ENCODE measurements around the gene ACVR1. TPM values are rescaled to one million over a fixed set of nuclear protein-coding genes. Genes with fewer than 3 reads are reported as not detected.
A peak's percentile ranks its signal among the peaks of the same experiment; 100 is the strongest.

Gene ACVR1
- 10 to 100 TPM; 41.9 to 59.3 (median 50.5) TPM for total RNA-seq
- polyA plus RNA-seq, result 20.6 TPM
- long read RNA-seq, donor 1, transcript ACVR1-207 (11 exons, 2,861 nt), result major isoform, 59 of 105 reads
- long read RNA-seq, donor 1, partial matches to known transcripts, result 18 of 105 reads
- long read RNA-seq, donor 1, other reads (novel, unspliced or antisense), result 28 of 105 reads
- long read RNA-seq, donor 2, transcript ACVR1-207 (11 exons, 2,861 nt), result major isoform, 45 of 75 reads
- long read RNA-seq, donor 2, partial matches to known transcripts, result 5 of 75 reads
- long read RNA-seq, donor 2, other reads (novel, unspliced or antisense), result 25 of 75 reads
- long read RNA-seq, donor 3, transcript ACVR1-207 (11 exons, 2,861 nt), result major isoform, 39 of 122 reads
- long read RNA-seq, donor 3, partial matches to known transcripts, result 38 of 122 reads
- long read RNA-seq, donor 3, other reads (novel, unspliced or antisense), result 45 of 122 reads
- long read RNA-seq, donor 4, transcript ACVR1-207 (11 exons, 2,861 nt), result major isoform, 38 of 64 reads
- long read RNA-seq, donor 4, partial matches to known transcripts, result 5 of 64 reads
- long read RNA-seq, donor 4, other reads (novel, unspliced or antisense), result 21 of 64 reads

DNA sequence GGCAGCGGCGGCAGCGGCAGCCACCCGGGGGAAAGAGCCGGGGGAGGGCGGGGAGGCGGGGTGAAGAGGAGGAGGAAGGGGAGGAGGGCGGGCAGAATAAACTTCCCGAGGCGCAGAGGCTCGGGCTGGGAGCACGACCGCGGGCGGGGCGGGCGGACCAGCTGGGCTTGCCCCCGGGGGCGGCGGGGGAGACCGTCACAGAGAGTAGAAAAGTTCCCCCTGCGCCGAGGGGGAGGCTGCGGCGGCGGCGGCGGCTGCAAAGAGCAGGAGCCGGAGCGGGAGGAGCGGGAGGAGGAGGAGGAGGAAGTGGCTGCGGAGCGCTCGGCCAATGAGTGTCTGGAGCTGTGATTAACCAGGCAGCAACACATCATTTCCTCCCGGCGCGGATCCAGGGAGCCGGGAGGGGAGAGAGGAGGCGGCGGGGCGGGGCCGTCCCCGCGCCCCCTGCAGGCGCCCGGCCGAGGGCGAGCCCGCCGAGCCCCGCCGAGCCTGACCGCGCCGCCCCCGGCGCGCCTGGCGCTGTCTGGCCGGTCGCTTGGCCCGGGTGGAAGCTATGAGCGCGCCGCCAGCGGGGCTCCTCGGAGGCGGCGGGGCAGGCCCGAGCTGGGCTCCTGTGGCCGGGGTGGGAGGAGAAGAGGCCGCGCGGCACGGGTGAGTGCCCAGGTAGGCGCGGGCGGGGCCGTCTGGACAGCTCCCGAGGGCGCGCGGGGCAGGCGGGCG lies at the start of gene ACVR1:
ACVR1 (minus strand) TSS at position 265 of the 720 bp plus-strand sequence. CDS start 76,837 bp downstream, outside the sequence.
- ATAC-seq (peak; percentile 97 to 98), DNase-seq (peak; percentile 97 to 99 (median 98))
- Histone ChIP-seq H3K4me1 (ENCODE audit: control insufficient read depth, insufficient read depth, low read length) (peaks cover 7% of the 10 kb centered on the region), H3K4me3 (ENCODE audit: low read length) (peak within 1 kb of the TSS; percentile 94), H3K9me3 (ENCODE audit: control insufficient read depth, low read length) (no peaks in the 10 kb centered on the region), H3K27me3 (ENCODE audit: control insufficient read depth, insufficient read depth) (no peaks in the 10 kb centered on the region), H3K27ac (ENCODE audit: low read length) (peak within 1 kb of the TSS; percentile 98)
- WGBS, result under 1% methylated on average over 84 of the region's 85 CpGs
- intact Hi-C loops (cut with DNase I), result loop anchor here (5.0 to 10.0 kb wide), 3 partner anchors 89 to 94 kb away; no protein-coding TSS in a partner anchor

DNA sequence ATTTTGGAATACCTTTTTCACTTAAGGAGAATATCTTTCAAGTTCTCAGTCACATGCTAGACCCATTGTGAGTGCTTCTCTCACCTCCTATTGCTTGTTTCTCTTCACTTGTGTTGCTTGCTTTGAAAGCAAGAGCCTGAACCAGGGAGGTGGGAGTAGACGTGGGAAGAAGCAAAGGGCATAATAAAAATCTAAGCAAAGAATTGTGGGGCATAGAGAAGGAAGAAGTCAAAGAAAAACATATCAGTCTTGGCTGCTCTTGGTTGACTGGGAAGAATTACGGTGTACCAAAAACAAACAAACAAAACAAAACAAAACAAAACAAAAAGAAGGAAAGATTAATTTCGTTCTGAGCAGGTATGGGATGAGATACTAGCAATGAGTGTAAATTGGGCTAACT lies 48.9 kb upstream of the ACVR1 start:
- Histone ChIP-seq H3K27ac (ENCODE audit: low read length) (no peak overlapping the region), H3K9me3 (ENCODE audit: control insufficient read depth, low read length) (no peaks in the 10 kb centered on the region), H3K4me3 (ENCODE audit: low read length) (no peak overlapping the region), H3K27me3 (ENCODE audit: control insufficient read depth, insufficient read depth) (no peaks in the 10 kb centered on the region), H3K4me1 (ENCODE audit: control insufficient read depth, insufficient read depth, low read length) (no peaks in the 10 kb centered on the region)
- intact Hi-C loops (cut with DNase I), result no loop called here
- 75% methylated on average over 3 of the region's 3 CpGs for WGBS
- DNase-seq, result no peak
- no peak for ATAC-seq

DNA sequence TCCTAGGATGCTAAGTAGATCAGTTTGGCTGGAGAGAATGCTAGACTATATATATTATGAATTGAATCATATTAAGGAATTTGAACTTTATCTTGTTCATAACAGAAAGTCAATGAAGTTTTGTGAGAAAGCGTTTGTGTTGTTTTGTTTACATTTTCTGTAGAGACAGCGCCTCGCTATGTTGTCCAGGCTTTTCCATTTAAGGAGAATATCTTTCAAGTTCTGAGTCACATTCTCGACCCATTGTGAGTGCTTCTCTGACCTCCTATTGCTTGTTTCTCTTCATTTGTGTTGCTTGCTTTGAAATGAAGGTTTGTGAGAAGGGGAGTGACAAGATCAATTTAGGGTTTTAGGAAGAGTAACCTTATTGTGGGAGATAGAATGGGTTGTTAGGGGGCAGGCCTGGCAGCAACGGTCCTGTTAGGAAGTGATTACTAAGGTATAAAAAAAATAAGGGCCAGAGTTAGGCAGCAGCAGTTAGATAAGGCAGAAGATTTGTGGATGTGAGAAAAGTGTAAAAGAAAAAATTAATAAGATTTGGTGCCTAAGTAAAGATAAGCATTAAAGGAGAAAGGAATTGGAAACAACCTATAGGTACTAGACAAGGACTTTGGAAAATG lies 47.6 kb upstream of the ACVR1 start:
- H3K4me1 ChIP-seq (ENCODE audit: control insufficient read depth, insufficient read depth, low read length), result no peaks in the 10 kb centered on the region
- no peaks in the 10 kb centered on the region for H3K9me3 ChIP-seq (ENCODE audit: control insufficient read depth, low read length)
- H3K4me3 ChIP-seq (ENCODE audit: low read length), result no peak overlapping the region
- intact Hi-C loops (cut with DNase I), result no loop called here
- no peak overlapping the region for H3K27ac ChIP-seq (ENCODE audit: low read length)
- WGBS, result 65% methylated on average over 5 of the region's 5 CpGs
- no peaks in the 10 kb centered on the region for H3K27me3 ChIP-seq (ENCODE audit: control insufficient read depth, insufficient read depth)
- DNase-seq (no peak), ATAC-seq (no peak)

DNA sequence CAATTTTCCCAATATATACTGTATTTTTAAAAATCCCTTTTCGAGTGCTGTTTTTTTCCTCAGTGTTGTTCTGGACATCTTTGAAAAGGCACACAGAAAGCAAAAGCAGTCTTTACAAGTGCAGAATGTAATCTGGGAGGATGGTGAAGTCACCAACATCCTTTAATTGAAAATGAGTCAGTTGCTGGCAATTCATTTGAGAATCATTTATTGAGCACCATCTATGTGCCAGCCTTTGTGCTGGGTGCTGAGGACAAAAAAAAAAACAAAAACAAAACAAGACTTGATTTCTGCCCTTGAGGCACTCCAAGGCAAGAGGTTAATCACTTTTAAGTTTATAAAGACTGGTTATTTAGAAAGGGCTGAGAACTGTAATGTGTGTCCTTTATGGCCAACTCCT lies 46.7 kb upstream of the ACVR1 start:
- Histone ChIP-seq H3K27me3 (ENCODE audit: control insufficient read depth, insufficient read depth) (no peaks in the 10 kb centered on the region), H3K27ac (ENCODE audit: low read length) (no peak overlapping the region), H3K4me3 (ENCODE audit: low read length) (no peak overlapping the region), H3K4me1 (ENCODE audit: control insufficient read depth, insufficient read depth, low read length) (no peaks in the 10 kb centered on the region), H3K9me3 (ENCODE audit: control insufficient read depth, low read length) (no peaks in the 10 kb centered on the region)
- 71% methylated on average over 1 of the region's 1 CpG for WGBS
- DNase-seq (no peak), ATAC-seq (no peak)
- intact Hi-C loops (cut with DNase I), result no loop called here

DNA sequence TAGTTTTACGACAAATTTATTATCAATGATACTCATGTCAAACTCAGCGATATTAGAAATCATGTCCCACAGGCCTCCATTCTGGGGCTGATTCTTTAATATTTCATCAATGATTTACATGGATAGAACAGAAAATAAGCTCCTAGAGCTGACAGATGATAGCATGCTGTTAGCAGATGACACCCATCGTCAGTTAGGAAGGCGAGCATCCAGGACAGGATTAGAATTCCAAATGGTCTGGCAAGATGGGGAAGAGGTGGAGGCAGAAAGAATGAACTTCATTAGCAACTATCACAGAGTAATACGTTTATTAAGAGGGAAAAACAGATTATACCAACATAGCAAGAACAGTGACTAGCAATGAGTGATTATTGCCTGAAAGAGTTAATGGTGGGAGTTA lies 46.2 kb upstream of the ACVR1 start:
- 77% methylated on average over 5 of the region's 5 CpGs for WGBS
- H3K4me3 ChIP-seq (ENCODE audit: low read length), result no peak overlapping the region
- no peaks in the 10 kb centered on the region for H3K9me3 ChIP-seq (ENCODE audit: control insufficient read depth, low read length)
- H3K4me1 ChIP-seq (ENCODE audit: control insufficient read depth, insufficient read depth, low read length), result no peaks in the 10 kb centered on the region
- no peak overlapping the region for H3K27ac ChIP-seq (ENCODE audit: low read length)
- intact Hi-C loops (cut with DNase I), result no loop called here
- H3K27me3 ChIP-seq (ENCODE audit: control insufficient read depth, insufficient read depth), result no peaks in the 10 kb centered on the region
- DNase-seq, result no peak
- no peak for ATAC-seq

DNA sequence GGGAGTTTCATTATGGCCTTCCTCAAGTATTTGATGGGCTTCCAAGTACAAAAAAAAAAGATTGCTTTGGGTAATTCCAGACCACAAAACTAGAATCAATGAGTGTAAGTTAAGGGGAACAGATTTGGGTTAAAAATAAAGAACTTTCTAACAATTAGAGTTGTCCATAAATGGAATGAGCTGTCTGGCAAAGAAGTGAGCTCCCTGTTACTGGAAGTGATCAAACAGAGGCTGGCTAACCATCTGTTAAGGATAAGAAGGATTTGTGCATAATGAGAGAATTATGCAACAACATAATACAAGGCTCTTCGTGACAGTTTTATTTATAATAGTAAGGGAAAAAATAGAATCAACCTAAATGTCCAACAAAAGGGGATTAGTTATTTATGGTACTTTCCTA lies 44.6 kb upstream of the ACVR1 start:
- intact Hi-C loops (cut with DNase I), result no loop called here
- DNase-seq (no peak), ATAC-seq (no peak)
- Histone ChIP-seq H3K4me1 (ENCODE audit: control insufficient read depth, insufficient read depth, low read length) (no peaks in the 10 kb centered on the region), H3K27ac (ENCODE audit: low read length) (no peak overlapping the region), H3K9me3 (ENCODE audit: control insufficient read depth, low read length) (no peaks in the 10 kb centered on the region), H3K4me3 (ENCODE audit: low read length) (no peak overlapping the region), H3K27me3 (ENCODE audit: control insufficient read depth, insufficient read depth) (no peaks in the 10 kb centered on the region)
- WGBS, result 61% methylated on average over 1 of the region's 1 CpG

DNA sequence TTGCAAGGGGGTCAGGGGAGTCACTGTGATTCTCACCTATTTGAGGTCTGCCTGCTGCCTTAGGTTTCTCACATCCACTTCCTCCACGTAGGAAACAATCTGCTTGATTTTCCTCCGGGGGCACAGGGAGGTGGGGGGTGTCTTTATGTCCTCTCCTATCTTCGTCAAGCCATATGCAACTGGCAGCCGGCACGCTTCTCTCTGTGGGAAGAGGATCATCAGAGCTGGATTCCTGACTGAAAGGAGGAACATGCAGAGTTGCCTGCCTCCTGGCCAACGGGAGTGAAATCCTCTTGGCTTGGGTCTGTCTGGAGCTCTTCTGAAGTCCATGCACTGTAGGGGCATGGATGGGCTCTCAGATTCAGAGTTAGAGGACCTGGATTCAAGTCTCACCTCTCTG lies 43.1 kb upstream of the ACVR1 start:
- Histone ChIP-seq H3K4me1 (ENCODE audit: control insufficient read depth, insufficient read depth, low read length) (no peaks in the 10 kb centered on the region), H3K4me3 (ENCODE audit: low read length) (no peak overlapping the region), H3K27ac (ENCODE audit: low read length) (no peak overlapping the region), H3K27me3 (ENCODE audit: control insufficient read depth, insufficient read depth) (no peaks in the 10 kb centered on the region), H3K9me3 (ENCODE audit: control insufficient read depth, low read length) (no peaks in the 10 kb centered on the region)
- no peak for ATAC-seq
- WGBS, result 50% methylated on average over 6 of the region's 6 CpGs
- intact Hi-C loops (cut with DNase I), result no loop called here
- no peak for DNase-seq

DNA sequence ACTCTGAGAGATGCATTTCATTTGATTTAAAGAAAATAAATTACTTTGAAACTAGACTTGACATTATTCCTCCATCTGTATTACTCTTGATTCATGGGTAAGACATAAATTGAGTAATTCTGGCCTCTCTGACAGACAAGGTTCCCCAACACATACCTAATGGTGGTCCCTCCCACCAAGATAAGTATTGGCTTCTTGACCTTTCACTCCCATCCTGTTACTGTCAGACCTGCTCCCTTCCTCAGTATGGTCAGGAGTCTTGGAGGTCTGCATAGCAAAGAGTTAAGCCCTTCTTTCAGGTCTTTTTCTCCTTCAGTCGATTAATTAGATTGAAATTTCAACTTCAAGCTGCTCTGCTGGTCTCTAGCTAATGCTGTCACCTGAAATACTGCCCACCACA lies 42.2 kb upstream of the ACVR1 start:
- Histone ChIP-seq H3K27me3 (ENCODE audit: control insufficient read depth, insufficient read depth) (no peaks in the 10 kb centered on the region), H3K4me3 (ENCODE audit: low read length) (no peak overlapping the region), H3K4me1 (ENCODE audit: control insufficient read depth, insufficient read depth, low read length) (no peaks in the 10 kb centered on the region), H3K9me3 (ENCODE audit: control insufficient read depth, low read length) (no peaks in the 10 kb centered on the region), H3K27ac (ENCODE audit: low read length) (no peak overlapping the region)
- intact Hi-C loops (cut with DNase I), result no loop called here
- ATAC-seq (no peak), DNase-seq (no peak)
- WGBS, result 65% methylated on average over 1 of the region's 1 CpG

DNA sequence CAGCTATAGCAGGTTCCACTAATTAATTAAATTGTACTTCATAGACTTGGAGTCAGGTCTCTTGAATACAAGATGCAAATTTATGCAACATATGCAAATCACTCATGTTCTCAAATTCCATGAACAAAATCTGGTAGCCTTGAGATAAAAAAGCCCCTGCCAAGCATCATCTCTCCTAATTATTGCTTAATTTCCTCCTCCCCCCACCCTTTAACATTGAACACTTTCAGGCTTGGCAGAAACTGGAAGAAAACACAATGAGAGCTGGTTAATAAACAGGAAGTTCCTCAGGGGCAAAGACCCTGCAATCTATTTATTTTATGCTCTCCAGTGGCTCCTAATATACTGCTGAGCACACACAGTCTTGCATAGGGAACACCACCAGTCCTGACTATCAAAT lies 35.6 kb upstream of the ACVR1 start:
- ATAC-seq (no peak), DNase-seq (no peak)
- intact Hi-C loops (cut with DNase I), result no loop called here
- Histone ChIP-seq H3K9me3 (ENCODE audit: control insufficient read depth, low read length) (no peaks in the 10 kb centered on the region), H3K4me3 (ENCODE audit: low read length) (no peak overlapping the region), H3K27ac (ENCODE audit: low read length) (no peak overlapping the region), H3K27me3 (ENCODE audit: control insufficient read depth, insufficient read depth) (no peaks in the 10 kb centered on the region), H3K4me1 (ENCODE audit: control insufficient read depth, insufficient read depth, low read length) (no peaks in the 10 kb centered on the region)

DNA sequence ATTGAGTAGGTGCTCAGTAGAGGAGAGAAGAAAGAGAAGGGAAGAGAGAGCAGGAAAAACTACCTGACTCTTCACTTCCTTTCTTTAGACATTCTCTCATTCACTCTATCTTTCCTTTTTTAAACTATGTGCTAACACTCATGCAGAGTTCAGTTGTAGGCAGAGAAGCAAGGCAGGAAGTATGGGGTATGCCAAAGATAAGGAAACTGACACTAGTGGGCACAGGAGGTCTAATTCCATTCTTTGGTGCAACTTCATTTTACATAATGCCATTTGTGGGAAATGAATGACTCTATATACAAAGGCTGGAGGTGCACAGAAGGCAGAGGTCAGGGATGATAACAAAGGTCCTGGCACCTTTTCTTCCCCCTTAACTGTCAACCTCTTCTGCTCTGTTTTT lies 35.1 kb upstream of the ACVR1 start:
- no peaks in the 10 kb centered on the region for H3K4me1 ChIP-seq (ENCODE audit: control insufficient read depth, insufficient read depth, low read length)
- H3K9me3 ChIP-seq (ENCODE audit: control insufficient read depth, low read length), result no peaks in the 10 kb centered on the region
- H3K4me3 ChIP-seq (ENCODE audit: low read length), result no peak overlapping the region
- intact Hi-C loops (cut with DNase I), result no loop called here
- no peak overlapping the region for H3K27ac ChIP-seq (ENCODE audit: low read length)
- no peak for ATAC-seq
- DNase-seq, result no peak
- no peaks in the 10 kb centered on the region for H3K27me3 ChIP-seq (ENCODE audit: control insufficient read depth, insufficient read depth)

DNA sequence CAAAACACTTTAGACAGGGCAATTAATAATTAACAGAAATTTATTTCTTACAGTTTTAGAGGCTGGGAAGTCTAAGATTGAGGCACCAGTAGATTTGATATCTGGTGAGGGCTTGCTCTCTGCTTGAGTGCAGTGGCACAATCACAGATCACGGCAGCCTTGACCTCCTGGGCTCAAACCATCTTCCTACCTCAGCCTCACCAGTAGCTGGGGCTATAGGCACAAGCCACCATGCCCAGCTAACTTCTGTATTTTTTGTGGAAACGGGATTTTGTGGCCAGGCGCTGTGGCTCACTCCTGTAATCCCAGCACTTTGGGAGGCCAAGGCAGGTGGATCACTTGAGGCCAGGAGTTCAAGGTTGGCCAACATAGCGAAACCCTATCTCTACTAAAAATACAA lies 29.0 kb upstream of the ACVR1 start:
- H3K4me1 ChIP-seq (ENCODE audit: control insufficient read depth, insufficient read depth, low read length), result peaks cover 3% of the 10 kb centered on the region
- no peaks in the 10 kb centered on the region for H3K27me3 ChIP-seq (ENCODE audit: control insufficient read depth, insufficient read depth)
- H3K4me3 ChIP-seq (ENCODE audit: low read length), result no peak overlapping the region
- 97% methylated on average over 4 of the region's 4 CpGs for WGBS
- H3K9me3 ChIP-seq (ENCODE audit: control insufficient read depth, low read length), result no peaks in the 10 kb centered on the region
- intact Hi-C loops (cut with DNase I), result no loop called here
- no peak for ATAC-seq
- H3K27ac ChIP-seq (ENCODE audit: low read length), result no peak overlapping the region
- no peak for DNase-seq

All from right cardiac atrium (tissue), 5 donors.